Myocyte (in vitro differentiated cells): ENCODE data around the gene METTL16. TPM values are rescaled to one million over a fixed set of nuclear protein-coding genes. Genes with fewer than 3 reads are reported as not detected.

Experiments used
- DNase-seq: peaks from one replicate; pipeline ENCODE4 v3.0.0-alpha.2; 2012; ENCODE audit warnings: low read depth
- total RNA-seq: library from RNA; depleted of rRNA; stranded (reverse); fragments of >200 nt; gene quantifications from 2 replicates; pipeline ENCODE4 v1.2.3, GENCODE V29; 2014

The METTL16 gene
- total RNA-seq, 1 donor from 2014 or later = 28.9 TPM

DNA sequence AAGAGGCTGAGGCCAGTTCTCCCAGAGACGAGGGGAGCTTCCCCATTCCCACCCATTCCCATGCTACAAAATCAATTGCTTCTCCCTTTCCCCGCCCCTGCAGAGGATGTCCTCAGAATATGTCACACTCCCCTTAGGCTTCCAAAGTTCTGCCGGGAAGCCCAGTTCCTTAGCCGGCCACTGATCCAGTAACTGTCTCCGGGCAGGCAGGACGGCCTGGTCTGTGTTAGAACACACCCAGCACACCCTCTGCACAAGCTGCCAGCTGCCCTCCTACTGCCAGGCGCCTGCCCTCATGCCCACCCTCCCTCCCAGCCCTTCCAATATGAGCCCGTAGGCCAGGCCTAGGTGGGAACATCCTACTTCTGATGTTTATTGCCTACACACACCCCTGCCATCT, 143.3 kb downstream of the METTL16 start:
- no peak for DNase-seq

DNA sequence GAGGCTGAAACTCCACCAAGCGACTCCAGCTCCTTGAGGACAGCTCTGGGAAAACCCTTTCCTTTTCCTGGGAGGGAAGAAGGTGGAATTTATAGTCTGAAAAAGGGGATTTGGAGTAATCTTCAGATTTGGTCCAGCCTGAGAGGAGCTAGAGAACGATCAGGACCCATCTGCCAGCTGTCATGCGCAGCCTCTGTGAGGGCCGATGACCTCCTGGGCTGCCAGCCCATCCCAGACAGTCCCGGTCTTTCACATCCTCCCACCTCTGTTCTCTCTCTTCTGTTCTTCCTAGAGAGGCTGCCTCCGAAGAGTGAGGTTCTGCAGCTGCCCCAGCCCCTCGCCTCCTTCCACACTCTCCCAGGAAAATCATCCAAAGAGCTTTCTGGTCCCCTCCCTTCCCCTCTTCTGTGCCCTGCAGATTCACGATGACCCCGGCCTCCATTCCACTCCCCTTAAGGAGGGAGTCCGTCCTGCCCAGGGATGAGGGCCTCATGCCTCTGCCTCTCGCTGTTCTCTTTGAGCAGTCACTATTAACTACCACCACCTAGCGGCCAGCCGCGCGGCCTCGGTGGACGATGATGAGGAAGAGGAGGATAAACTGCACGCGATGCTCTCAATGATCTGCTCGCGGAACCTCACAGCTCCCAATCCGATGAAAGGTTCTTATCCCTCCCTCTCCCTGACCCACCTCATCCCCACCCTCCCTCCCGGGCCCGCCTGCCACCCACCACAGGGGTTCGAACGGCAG, 144.8 kb downstream of the METTL16 start:
- no peak for DNase-seq

Other genes starting within 250 kb of the METTL16 start
- 22.9 and 25.2 TPM in 2 replicates for gene SMG6, start 208.1 kb downstream of the METTL16 start, total RNA-seq
- gene SRR, start 207.9 kb downstream of the METTL16 start, total RNA-seq = 30.7 and 38.0 TPM in 2 replicates
- gene TSR1, start 175.4 kb downstream of the METTL16 start, total RNA-seq = 56.9 and 60.3 TPM in 2 replicates
- gene SGSM2, start 174.4 kb downstream of the METTL16 start, total RNA-seq = 69.9 and 70.1 TPM in 2 replicates
- 6.4 and 8.5 TPM in 2 replicates for gene MNT, start 110.8 kb downstream of the METTL16 start, total RNA-seq
- 120 and 123 TPM in 2 replicates for gene PAFAH1B1, start 81.8 kb upstream of the METTL16 start, total RNA-seq
- gene CLUH, start 199.9 kb upstream of the METTL16 start, total RNA-seq = 66.1 and 70.2 TPM in 2 replicates
- gene CCDC92B, start 237.8 kb upstream of the METTL16 start, total RNA-seq = not detected in 2 replicates